Measurements from ENCODE around the gene PCNX1. TPM values are rescaled to one million over a fixed set of nuclear protein-coding genes. Genes with fewer than 3 reads are reported as not detected.

PCNX1 gene
- total RNA-seq, 1 donor from 2014 or later = 18.0 TPM

DNA sequence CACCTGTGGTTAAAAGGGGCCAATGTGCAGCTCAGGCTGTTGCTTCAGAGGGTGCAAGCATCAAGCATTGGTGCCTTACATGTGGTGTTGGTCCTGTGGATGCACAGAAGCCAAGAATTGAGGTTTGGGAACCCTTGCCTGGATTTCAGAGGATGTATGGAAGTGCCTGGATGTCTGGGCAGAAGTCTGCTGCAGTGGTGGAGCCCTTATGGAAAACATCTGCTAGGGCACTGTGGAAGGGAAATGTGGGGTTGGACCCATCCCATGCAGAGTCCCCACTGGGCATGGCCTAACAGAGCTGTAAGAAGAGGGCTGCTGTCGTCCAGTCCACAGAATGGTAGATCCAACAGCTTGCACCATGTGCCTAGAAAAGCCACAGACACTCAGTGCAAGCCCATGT, 36.6 kb downstream of the PCNX1 start:
- no peak for DNase-seq (ENCODE audit: low read depth)
- TF ChIP-seq, protein P1, sequence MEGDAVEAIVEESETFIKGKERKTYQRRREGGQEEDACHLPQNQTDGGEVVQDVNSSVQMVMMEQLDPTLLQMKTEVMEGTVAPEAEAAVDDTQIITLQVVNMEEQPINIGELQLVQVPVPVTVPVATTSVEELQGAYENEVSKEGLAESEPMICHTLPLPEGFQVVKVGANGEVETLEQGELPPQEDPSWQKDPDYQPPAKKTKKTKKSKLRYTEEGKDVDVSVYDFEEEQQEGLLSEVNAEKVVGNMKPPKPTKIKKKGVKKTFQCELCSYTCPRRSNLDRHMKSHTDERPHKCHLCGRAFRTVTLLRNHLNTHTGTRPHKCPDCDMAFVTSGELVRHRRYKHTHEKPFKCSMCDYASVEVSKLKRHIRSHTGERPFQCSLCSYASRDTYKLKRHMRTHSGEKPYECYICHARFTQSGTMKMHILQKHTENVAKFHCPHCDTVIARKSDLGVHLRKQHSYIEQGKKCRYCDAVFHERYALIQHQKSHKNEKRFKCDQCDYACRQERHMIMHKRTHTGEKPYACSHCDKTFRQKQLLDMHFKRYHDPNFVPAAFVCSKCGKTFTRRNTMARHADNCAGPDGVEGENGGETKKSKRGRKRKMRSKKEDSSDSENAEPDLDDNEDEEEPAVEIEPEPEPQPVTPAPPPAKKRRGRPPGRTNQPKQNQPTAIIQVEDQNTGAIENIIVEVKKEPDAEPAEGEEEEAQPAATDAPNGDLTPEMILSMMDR (conservative IDR thresholded peaks at IDR 0.05; ENCODE audit: low read depth, low read length) = no peak
- H3K4me3 ChIP-seq (ENCODE audit: low read depth, low read length) = no peak overlapping the region

DNA sequence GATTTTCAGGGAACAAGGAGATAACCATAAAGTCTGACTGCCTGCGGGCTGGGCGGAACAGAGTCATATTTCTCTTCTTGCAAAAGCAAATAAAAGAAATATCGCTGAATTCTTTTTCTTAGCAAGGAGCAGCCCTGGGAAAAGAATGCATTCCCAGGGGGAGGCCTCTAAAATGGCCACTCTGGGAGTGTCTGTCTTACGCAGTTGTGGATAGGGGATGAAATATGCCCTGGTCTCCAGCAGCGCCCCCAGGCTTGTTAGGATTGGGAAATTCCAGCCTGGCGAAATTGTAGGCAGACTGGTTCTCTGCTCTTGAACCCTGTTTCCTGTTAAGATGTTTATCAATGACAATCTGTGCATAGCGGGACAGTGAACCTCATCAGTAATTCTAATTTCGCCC, 40.5 kb downstream of the PCNX1 start:
- TF ChIP-seq, protein P1 (conservative IDR thresholded peaks at IDR 0.05; ENCODE audit: low read depth, low read length) = no peak
- no peak for DNase-seq (ENCODE audit: low read depth)
- no peak overlapping the region for H3K4me3 ChIP-seq (ENCODE audit: low read depth, low read length)

DNA sequence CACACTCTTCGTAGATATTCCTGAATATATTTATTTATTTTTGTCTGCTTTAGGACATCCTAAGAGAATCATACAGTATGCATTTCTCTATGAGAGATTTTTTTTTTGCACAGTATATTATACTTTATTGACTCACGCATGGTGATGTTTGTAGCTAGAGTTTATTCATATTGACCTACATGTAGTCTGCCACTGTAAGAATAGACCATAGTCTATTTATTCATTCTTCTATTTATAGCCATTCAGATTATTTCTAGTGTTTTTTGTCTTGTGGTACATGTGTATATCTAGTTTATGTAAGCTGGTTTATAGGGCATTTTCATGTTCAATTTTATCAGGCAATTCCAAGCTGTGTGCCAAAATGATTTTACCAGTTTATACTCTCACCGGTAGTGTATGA, 45.2 kb downstream of the PCNX1 start:
- no peak overlapping the region for H3K4me3 ChIP-seq (ENCODE audit: low read depth, low read length)
- DNase-seq (ENCODE audit: low read depth) = no peak
- TF ChIP-seq, protein P1 (conservative IDR thresholded peaks at IDR 0.05; ENCODE audit: low read depth, low read length) = no peak

DNA sequence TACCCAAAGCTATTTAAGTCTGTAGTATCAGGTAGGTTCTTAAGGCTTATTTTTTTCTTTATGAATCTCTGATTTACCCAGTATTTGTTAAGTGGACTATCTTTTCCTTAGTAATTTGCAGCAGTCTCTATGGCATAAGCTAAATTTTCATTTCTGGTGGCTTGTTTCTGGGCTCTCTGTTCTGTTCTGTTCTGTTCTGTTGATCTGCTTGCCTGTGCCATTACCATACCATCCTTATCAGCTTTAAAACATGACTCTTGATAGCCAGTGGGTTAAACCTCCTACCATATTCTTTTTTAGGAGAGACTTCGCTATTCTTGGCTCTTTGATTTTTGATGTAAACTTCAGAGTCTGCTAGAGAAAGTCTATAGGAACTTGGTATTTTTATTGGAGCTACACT, 46.8 kb downstream of the PCNX1 start:
- no peak for DNase-seq (ENCODE audit: low read depth)
- H3K4me3 ChIP-seq (ENCODE audit: low read depth, low read length) = no peak overlapping the region
- TF ChIP-seq, protein P1 (conservative IDR thresholded peaks at IDR 0.05; ENCODE audit: low read depth, low read length) = no peak

DNA sequence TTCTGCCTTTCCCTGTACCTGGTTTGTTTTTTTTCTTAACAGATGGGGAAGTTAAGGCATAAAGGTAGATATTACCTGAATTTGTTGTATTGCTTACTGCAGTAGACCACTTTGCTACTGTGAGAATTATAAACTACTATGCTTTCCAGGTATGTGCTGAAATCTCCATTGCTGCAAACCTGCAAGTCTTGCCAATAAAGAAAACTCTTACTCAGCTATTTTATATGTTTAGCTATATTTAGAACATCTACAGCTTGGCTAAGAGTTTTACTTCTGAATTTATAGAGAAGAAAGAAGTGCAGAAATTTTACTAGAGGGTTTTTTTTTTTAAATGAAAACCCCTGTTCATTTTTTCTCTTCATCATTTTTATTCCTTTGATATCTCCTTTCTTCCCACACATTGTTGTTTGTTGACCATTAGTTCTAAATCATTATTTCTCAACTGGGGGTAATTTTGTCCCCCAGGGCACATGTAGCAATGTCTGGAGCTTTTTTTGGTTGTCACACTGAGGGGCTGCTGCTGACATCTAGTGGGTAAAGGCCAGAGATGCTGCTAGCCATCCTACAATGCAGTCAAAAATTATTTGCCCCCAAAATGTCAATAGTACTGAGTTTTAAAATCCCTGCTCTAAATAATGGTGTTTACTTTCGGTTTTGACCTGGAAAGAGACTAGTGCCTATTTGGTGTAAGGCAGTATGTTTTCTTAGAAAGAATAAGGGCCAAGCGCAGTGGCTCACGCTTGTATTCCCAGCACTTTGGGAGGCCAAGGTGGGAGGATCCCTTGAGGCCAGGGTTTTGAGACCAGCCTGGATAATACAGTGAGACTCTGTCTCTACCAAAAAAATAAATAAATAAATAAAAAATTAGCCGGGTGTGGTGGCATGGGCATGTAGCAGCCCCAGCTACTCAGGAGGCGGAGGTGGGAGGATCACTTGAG, 48.6 kb downstream of the PCNX1 start:
- H3K4me3 ChIP-seq (ENCODE audit: low read depth, low read length) = no peak overlapping the region
- TF ChIP-seq, protein P1 (conservative IDR thresholded peaks at IDR 0.05; ENCODE audit: low read depth, low read length) = peak; percentile 84
- no peak for DNase-seq (ENCODE audit: low read depth)

DNA sequence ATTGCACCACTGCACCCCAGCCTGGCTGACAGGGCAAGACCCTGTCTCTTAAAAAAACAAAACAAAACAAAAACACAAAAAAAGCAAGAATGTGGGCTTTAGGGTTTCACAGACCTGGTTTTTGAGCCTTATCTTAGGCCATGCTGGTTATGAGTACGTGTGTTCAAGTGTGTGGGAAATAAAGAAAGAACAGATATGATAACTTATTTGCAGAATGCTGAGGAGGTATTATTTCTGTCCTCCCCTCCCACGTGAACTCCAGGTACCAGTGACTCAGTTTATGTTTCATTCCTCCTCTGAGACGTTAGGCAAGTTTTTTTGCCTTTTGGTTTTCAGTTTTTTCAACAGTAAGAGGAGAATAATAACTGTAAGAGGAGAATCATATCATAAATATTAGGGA, 49.3 kb downstream of the PCNX1 start:
- TF ChIP-seq, protein P1 (conservative IDR thresholded peaks at IDR 0.05; ENCODE audit: low read depth, low read length) = no peak
- DNase-seq (ENCODE audit: low read depth) = no peak
- H3K4me3 ChIP-seq (ENCODE audit: low read depth, low read length) = no peak overlapping the region

DNA sequence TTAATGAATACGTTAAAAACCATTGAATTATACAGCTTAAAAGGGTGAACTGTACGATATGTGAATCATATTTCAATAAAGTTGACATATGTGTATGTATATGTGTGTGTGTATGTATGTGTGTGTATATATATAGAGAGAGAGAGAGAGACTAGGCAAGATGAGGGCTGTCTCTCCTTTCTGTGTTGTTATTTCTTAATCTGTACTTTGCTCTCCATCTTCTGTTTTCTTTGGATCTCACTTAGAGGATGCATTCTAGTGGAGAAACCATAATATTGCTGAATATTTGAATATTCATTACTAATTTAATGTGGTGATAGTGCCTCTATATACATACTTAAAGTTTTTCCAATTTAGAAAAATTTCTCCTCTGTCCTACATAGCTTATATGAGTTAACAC, 50.5 kb downstream of the PCNX1 start:
- TF ChIP-seq, protein P1 (conservative IDR thresholded peaks at IDR 0.05; ENCODE audit: low read depth, low read length) = no peak
- H3K4me3 ChIP-seq (ENCODE audit: low read depth, low read length) = no peak overlapping the region
- DNase-seq (ENCODE audit: low read depth) = no peak

Data from epithelial cell of proximal tubule (primary cell).